Right atrium auricular region (tissue), 2 donors: Measurements from ENCODE around the gene ABCG8. TPM values are rescaled to one million over a fixed set of nuclear protein-coding genes. Genes with fewer than 3 reads are reported as not detected.

Experiments
- DNase-seq: peaks from one replicate; pipeline ENCODE4 v3.0.0-alpha.2; 2019; ENCODE audit warnings: low spot score
- H3K27ac ChIP-seq, 2 donors: fragments of 200-600 bp; sonication (generic); 1 replicate in 1 of 2; 2 replicates in 1 of 2; pipeline ENCODE4 v1.5.1; 2016 to 2019
- H3K27me3 ChIP-seq, 2 donors: fragments of 200-600 bp; sonication (generic); one replicate each; pipeline versions ENCODE4 v1.5.1 to v1.6.0; 2017 to 2019
- H3K36me3 ChIP-seq: fragments of 200-600 bp; sonication (generic); one replicate; pipeline ENCODE4 v1.5.1; 2016
- H3K4me1 ChIP-seq, 2 donors: fragments of 200-600 bp; sonication (generic); one replicate each; pipeline versions ENCODE4 v1.5.1 to v1.6.0; 2017 to 2019
- H3K4me3 ChIP-seq, 2 donors: fragments of 200-600 bp; sonication (generic); 1 replicate in 1 of 2; 2 replicates in 1 of 2; pipeline ENCODE4 v1.5.1; 2017 to 2019; ENCODE audit warnings: mild to moderate bottlenecking in 1 of 2, moderate library complexity in 1 of 2
- H3K9me3 ChIP-seq, 2 donors: fragments of 200-600 bp; sonication (generic); one replicate each; pipeline ENCODE4 v1.5.1; 2019
- CTCF ChIP-seq, 2 donors: fragments of 200-600 bp; sonication (generic); IDR thresholded peaks; one replicate each; pipeline ENCODE4 v1.5.1; 2019; ENCODE audit warnings: antibody characterized with exemption in 2 of 2
- total RNA-seq, 2 donors: library from RNA; depleted of rRNA; stranded (reverse); fragments of >200 nt; gene quantifications; one replicate each; pipeline ENCODE4 v1.1.0, GENCODE V29; 2016

Gene ABCG8
- total RNA-seq, 2 donors from 2014 or later, result not detected

DNA sequence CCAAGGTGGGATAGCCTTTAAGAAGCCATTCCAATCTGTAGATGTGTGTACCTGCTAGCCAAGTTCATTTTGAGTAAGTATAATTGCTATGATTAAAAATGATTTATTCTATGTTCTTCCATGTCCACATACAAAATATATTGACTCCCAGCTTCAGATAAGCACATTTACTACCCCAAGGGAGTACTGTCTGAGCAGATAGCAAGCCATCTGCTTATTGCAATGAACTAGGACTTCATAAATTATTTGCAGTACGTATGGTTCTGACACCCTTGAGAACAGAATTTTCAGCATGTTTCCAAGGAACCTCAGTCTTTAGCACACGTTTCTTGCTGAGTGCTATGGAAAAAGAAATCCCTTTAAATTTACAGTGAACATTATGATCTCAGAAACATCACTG is 28.3 kb upstream of the ABCG8 start:
- no peak for TF ChIP-seq CTCF (IDR thresholded peaks at IDR 0.05)
- no peak for DNase-seq
- H3K4me3 ChIP-seq, result no peak overlapping the region
- H3K4me1 ChIP-seq, result no peaks in the 10 kb centered on the region
- no peaks in the 10 kb centered on the region for H3K9me3 ChIP-seq
- peaks cover 32% of the 10 kb centered on the region for H3K36me3 ChIP-seq
- no peaks in the 10 kb centered on the region for H3K27me3 ChIP-seq
- no peak overlapping the region for H3K27ac ChIP-seq

- no peaks in the 10 kb centered on the region for H3K4me1 ChIP-seq
- no peak overlapping the region for H3K4me3 ChIP-seq
- DNase-seq, result no peak
- peaks cover 28% of the 10 kb centered on the region for H3K36me3 ChIP-seq
- no peaks in the 10 kb centered on the region for H3K27me3 ChIP-seq
- no peak overlapping the region for H3K27ac ChIP-seq
- no peak for TF ChIP-seq CTCF (IDR thresholded peaks at IDR 0.05)
- H3K9me3 ChIP-seq, result no peaks in the 10 kb centered on the region
Measured at GRCh38 chr2:43810888-43811287, 27.9 kb upstream of the ABCG8 start.

GRCh38 chr2:43812006-43812405 is 26.8 kb upstream of the ABCG8 start:
- no peak for TF ChIP-seq CTCF (IDR thresholded peaks at IDR 0.05)
- Histone ChIP-seq H3K36me3 (peaks cover 23% of the 10 kb centered on the region), H3K27ac (no peak overlapping the region), H3K4me1 (no peaks in the 10 kb centered on the region), H3K4me3 (no peak overlapping the region), H3K9me3 (no peaks in the 10 kb centered on the region), H3K27me3 (no peaks in the 10 kb centered on the region)
- no peak for DNase-seq

GRCh38 chr2:43812947-43813346 is 25.8 kb upstream of the ABCG8 start:
- no peak for TF ChIP-seq CTCF (IDR thresholded peaks at IDR 0.05)
- Histone ChIP-seq H3K4me1 (no peaks in the 10 kb centered on the region), H3K27ac (no peak overlapping the region), H3K27me3 (no peaks in the 10 kb centered on the region), H3K36me3 (peaks cover 23% of the 10 kb centered on the region), H3K9me3 (no peaks in the 10 kb centered on the region), H3K4me3 (no peak overlapping the region)
- DNase-seq, result no peak

- peaks cover 9% of the 10 kb centered on the region for H3K36me3 ChIP-seq
- H3K9me3 ChIP-seq, result no peaks in the 10 kb centered on the region
- H3K4me1 ChIP-seq, result no peaks in the 10 kb centered on the region
- H3K27ac ChIP-seq, result no peak overlapping the region
- H3K27me3 ChIP-seq, result no peaks in the 10 kb centered on the region
- H3K4me3 ChIP-seq, result no peak overlapping the region
- no peak for DNase-seq
- no peak for TF ChIP-seq CTCF (IDR thresholded peaks at IDR 0.05)
Measured at GRCh38 chr2:43814711-43815110, 24.1 kb upstream of the ABCG8 start.

GRCh38 chr2:43818761-43819160 is 20.0 kb upstream of the ABCG8 start:
- no peak overlapping the region for H3K27ac ChIP-seq
- no peaks in the 10 kb centered on the region for H3K27me3 ChIP-seq
- H3K36me3 ChIP-seq, result no peaks in the 10 kb centered on the region
- TF ChIP-seq CTCF (IDR thresholded peaks at IDR 0.05), result no peak
- H3K9me3 ChIP-seq, result no peaks in the 10 kb centered on the region
- no peaks in the 10 kb centered on the region for H3K4me1 ChIP-seq
- H3K4me3 ChIP-seq, result no peak overlapping the region
- DNase-seq, result peak; percentile 66
